ENCODE measurements around the gene TMEM205.
"Not testable (repeated sequence)": the region's sequence is repeated elsewhere in the genome, so short reads cannot be mapped to it uniquely, and the experiment has no call there.

The TMEM205 gene

GRCh38 chr19:11337080-11337479 lies 9.0 kb downstream of the TMEM205 start:
- Mint-ChIP-seq H3K4me1 (ENCODE audit: low read depth) (peaks cover 24% of the 10 kb centered on the region), H3K9me3 (no peaks in the 10 kb centered on the region), H3K27me3 (no peaks in the 10 kb centered on the region), H3K27ac (no peak overlapping the region), H3K4me3 (no peak overlapping the region), H3K36me3 (ENCODE audit: low read depth) (peaks cover 37% of the 10 kb centered on the region)
- DNase-seq: no peak

- H3K4me1 Mint-ChIP-seq (ENCODE audit: low read depth): peaks cover 24% of the 10 kb centered on the region
- H3K4me3 Mint-ChIP-seq: no peak overlapping the region
- H3K27ac Mint-ChIP-seq: no peak overlapping the region
- peaks cover 37% of the 10 kb centered on the region for H3K36me3 Mint-ChIP-seq (ENCODE audit: low read depth)
- no peaks in the 10 kb centered on the region for H3K9me3 Mint-ChIP-seq
- no peaks in the 10 kb centered on the region for H3K27me3 Mint-ChIP-seq
- no peak for DNase-seq
These were observed 10.5 kb downstream of the TMEM205 start for GRCh38 chr19:11335449-11336146.

DNA sequence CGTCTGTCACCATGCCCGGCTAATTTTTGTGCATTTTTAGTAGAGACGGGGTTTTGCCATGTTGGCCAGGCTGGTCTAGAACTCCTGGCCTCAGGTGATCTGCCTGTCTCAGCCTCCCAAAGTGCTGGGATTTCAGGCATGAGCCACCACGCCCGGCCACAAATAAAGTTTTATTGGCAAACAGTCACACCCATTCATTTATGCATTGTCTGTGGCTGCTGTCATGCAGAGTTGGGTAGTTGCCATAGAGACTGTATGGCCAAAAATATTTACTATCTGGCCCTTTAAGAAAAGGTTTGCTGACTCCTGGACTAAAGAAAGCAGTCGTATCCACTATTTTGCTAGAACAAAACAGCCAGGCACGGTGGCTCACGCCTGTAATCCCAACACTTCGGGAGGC lies 12.2 kb downstream of the TMEM205 start:
- not testable (repeated sequence) for H3K27ac Mint-ChIP-seq

GRCh38 chr19:11332822-11333221 lies 13.2 kb downstream of the TMEM205 start:
- no peaks in the 10 kb centered on the region for H3K9me3 Mint-ChIP-seq
- H3K36me3 Mint-ChIP-seq (ENCODE audit: low read depth): peaks cover 37% of the 10 kb centered on the region
- no peak for DNase-seq
- no peaks in the 10 kb centered on the region for H3K27me3 Mint-ChIP-seq
- H3K4me3 Mint-ChIP-seq: no peak overlapping the region
- no peak overlapping the region for H3K27ac Mint-ChIP-seq
- peaks cover 8% of the 10 kb centered on the region for H3K4me1 Mint-ChIP-seq (ENCODE audit: low read depth)

More for the DNA sequence above, 12.2 kb downstream of the TMEM205 start:
- not testable (repeated sequence) for H3K27me3 Mint-ChIP-seq, DNase-seq, H3K9me3 Mint-ChIP-seq, H3K4me3 Mint-ChIP-seq
- H3K4me1 Mint-ChIP-seq (ENCODE audit: low read depth): peaks cover 16% of the 10 kb centered on the region
- peaks cover 37% of the 10 kb centered on the region for H3K36me3 Mint-ChIP-seq (ENCODE audit: low read depth)

- Mint-ChIP-seq H3K36me3 (ENCODE audit: low read depth) (peaks cover 36% of the 10 kb centered on the region), H3K4me1 (ENCODE audit: low read depth) (no peaks in the 10 kb centered on the region), H3K27ac (no peak overlapping the region), H3K27me3 (no peaks in the 10 kb centered on the region), H3K4me3 (no peak overlapping the region), H3K9me3 (no peaks in the 10 kb centered on the region)
- DNase-seq: no peak
These were observed 14.6 kb downstream of the TMEM205 start for GRCh38 chr19:11331502-11331901.

DNA sequence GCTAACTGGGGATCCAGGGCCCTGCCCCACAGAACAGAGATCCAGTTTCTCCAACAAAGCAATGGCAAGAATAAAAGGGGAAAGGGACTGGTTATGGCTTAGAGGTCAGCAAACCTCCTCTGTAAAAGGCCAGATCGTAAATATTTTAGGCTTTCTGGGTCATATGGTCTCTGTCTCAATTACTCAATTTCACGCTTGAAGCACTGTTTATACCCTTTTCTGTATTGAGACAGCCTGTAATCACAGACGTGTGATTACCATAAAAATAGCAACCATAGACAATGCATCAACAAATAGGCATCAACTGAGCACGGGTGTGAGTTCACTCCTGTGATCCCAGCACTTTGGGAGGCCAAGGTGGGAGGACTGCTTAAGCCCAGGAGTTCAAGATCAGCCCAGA lies 15.9 kb downstream of the TMEM205 start:
- Mint-ChIP-seq H3K27me3 (no peaks in the 10 kb centered on the region), H3K9me3 (no peaks in the 10 kb centered on the region), H3K4me1 (ENCODE audit: low read depth) (no peaks in the 10 kb centered on the region), H3K36me3 (ENCODE audit: low read depth) (peaks cover 22% of the 10 kb centered on the region), H3K27ac (no peak overlapping the region), H3K4me3 (no peak overlapping the region)
- no peak for DNase-seq

GRCh38 chr19:11325544-11325943 lies 20.5 kb downstream of the TMEM205 start:
- Mint-ChIP-seq H3K4me3 (no peak overlapping the region), H3K27me3 (peaks cover 6% of the 10 kb centered on the region), H3K4me1 (ENCODE audit: low read depth) (peaks cover 17% of the 10 kb centered on the region), H3K27ac (no peak overlapping the region), H3K9me3 (no peaks in the 10 kb centered on the region), H3K36me3 (ENCODE audit: low read depth) (peaks cover 4% of the 10 kb centered on the region)
- DNase-seq: no peak

DNA sequence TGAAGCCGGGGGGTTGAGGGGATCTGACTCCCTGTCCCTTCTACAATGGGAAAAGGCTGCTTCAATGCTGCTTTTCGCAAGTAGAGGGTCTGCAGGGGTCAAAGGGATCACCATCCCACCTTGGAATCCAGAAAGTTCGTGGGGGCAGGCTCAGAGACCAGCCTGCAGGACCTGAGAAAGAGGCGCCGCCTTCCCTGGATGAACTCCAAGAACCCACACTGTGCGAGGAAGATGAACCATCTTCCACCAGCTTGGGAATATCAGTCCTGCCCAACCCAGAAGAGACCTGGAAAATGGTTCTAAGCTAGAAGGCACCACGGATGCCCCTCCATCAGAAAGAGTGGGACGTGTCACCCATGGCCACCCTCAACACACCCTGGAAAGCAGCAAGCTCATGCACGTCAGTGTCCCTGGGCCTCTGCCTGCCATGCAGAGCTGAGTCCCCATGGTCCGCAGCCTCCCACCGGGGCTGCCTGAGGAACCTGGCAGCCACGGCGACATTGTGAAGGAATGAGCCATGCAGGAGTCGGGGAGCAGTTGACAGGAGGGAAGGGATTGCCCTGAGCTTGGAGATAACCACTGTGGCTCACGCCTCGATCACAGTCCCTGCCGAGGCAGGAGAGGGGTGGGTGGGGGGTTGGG lies 21.2 kb downstream of the TMEM205 start:
- Mint-ChIP-seq H3K27ac (peak overlapping the region; percentile 83), H3K36me3 (ENCODE audit: low read depth) (peaks cover 4% of the 10 kb centered on the region), H3K4me1 (ENCODE audit: low read depth) (peaks cover 17% of the 10 kb centered on the region), H3K9me3 (no peaks in the 10 kb centered on the region), H3K4me3 (no peak overlapping the region), H3K27me3 (peaks cover 6% of the 10 kb centered on the region)
- DNase-seq: no peak

- H3K36me3 Mint-ChIP-seq (ENCODE audit: low read depth): peaks cover 4% of the 10 kb centered on the region
- DNase-seq: peak; percentile 54
- H3K4me3 Mint-ChIP-seq: peak overlapping the region; percentile 39
- H3K9me3 Mint-ChIP-seq: no peaks in the 10 kb centered on the region
- peaks cover 7% of the 10 kb centered on the region for H3K27me3 Mint-ChIP-seq
- H3K27ac Mint-ChIP-seq: peak overlapping the region; percentile 83
- peaks cover 17% of the 10 kb centered on the region for H3K4me1 Mint-ChIP-seq (ENCODE audit: low read depth)
These were observed 21.9 kb downstream of the TMEM205 start for GRCh38 chr19:11324079-11324661.

- peaks cover 17% of the 10 kb centered on the region for H3K4me1 Mint-ChIP-seq (ENCODE audit: low read depth)
- H3K27ac Mint-ChIP-seq: peak overlapping the region; percentile 83
- H3K4me3 Mint-ChIP-seq: peak overlapping the region; percentile 39
- peaks cover 4% of the 10 kb centered on the region for H3K36me3 Mint-ChIP-seq (ENCODE audit: low read depth)
- peaks cover 11% of the 10 kb centered on the region for H3K27me3 Mint-ChIP-seq
- DNase-seq: no peak
- no peaks in the 10 kb centered on the region for H3K9me3 Mint-ChIP-seq
These were observed 22.4 kb downstream of the TMEM205 start for GRCh38 chr19:11323601-11324078.

- H3K4me1 Mint-ChIP-seq (ENCODE audit: low read depth): peaks cover 17% of the 10 kb centered on the region
- H3K9me3 Mint-ChIP-seq: no peaks in the 10 kb centered on the region
- peaks cover 4% of the 10 kb centered on the region for H3K36me3 Mint-ChIP-seq (ENCODE audit: low read depth)
- H3K27ac Mint-ChIP-seq: no peak overlapping the region
- no peak for DNase-seq
- H3K27me3 Mint-ChIP-seq: peaks cover 20% of the 10 kb centered on the region
- no peak overlapping the region for H3K4me3 Mint-ChIP-seq
These were observed 23.6 kb downstream of the TMEM205 start for GRCh38 chr19:11322269-11323024.

GRCh38 chr19:11321191-11322126 lies 24.6 kb downstream of the TMEM205 start:
- H3K36me3 Mint-ChIP-seq (ENCODE audit: low read depth): no peaks in the 10 kb centered on the region
- H3K9me3 Mint-ChIP-seq: no peaks in the 10 kb centered on the region
- peaks cover 17% of the 10 kb centered on the region for H3K4me1 Mint-ChIP-seq (ENCODE audit: low read depth)
- H3K4me3 Mint-ChIP-seq: no peak overlapping the region
- no peak overlapping the region for H3K27ac Mint-ChIP-seq
- no peak for DNase-seq
- peaks cover 24% of the 10 kb centered on the region for H3K27me3 Mint-ChIP-seq

DNA sequence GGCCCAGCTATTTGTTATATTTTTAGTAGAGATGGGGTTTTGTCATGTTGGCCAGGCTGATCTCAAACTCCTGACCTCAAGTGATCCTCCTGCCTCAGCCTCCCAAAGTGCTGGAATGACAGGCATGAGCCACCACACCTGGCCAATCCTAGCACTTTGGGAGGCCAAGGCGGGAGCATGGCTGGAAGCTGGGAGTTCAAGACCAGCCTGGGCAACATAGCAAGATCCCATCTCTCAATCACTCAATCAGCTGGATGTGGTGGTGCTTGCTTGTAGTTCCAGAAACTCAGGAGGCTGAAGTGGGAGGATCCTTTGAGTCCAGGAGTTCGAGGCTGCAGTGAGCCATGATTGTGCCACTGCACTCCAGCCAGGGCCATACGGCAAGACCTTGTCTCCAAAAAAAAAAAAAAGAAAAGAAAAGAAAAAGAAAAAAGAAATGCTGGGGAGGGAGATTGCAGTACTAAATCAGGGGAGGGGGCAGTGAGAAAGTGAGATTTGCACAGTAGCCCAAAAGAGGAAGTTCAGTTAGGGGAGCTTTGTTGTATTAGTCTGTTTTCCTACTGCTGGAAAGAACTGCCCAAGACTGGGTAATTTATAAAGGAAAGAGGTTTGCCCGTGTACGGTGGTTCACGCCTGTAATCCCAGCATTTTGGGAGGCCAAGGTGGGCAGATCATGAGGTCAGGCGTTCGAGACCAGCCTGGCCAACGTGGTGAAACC lies 25.6 kb downstream of the TMEM205 start:
- not testable (repeated sequence) for H3K4me3 Mint-ChIP-seq; DNase-seq; H3K36me3 Mint-ChIP-seq (ENCODE audit: low read depth); H3K9me3 Mint-ChIP-seq; H3K27ac Mint-ChIP-seq
- peaks cover 17% of the 10 kb centered on the region for H3K4me1 Mint-ChIP-seq (ENCODE audit: low read depth)
- H3K27me3 Mint-ChIP-seq: peaks cover 24% of the 10 kb centered on the region
